NCI-H1930 (cell line): ENCODE results near the gene GPR179.
"Not testable (repeated sequence)": the region's sequence is repeated elsewhere in the genome, so short reads cannot be mapped to it uniquely, and the experiment has no call there.

Experiments used
- DNase-seq, 2 experiments: peaks; one replicate each; lab custom pipeline; 2025; lab: John Stamatoyannopoulos, UW

GPR179 gene

DNA sequence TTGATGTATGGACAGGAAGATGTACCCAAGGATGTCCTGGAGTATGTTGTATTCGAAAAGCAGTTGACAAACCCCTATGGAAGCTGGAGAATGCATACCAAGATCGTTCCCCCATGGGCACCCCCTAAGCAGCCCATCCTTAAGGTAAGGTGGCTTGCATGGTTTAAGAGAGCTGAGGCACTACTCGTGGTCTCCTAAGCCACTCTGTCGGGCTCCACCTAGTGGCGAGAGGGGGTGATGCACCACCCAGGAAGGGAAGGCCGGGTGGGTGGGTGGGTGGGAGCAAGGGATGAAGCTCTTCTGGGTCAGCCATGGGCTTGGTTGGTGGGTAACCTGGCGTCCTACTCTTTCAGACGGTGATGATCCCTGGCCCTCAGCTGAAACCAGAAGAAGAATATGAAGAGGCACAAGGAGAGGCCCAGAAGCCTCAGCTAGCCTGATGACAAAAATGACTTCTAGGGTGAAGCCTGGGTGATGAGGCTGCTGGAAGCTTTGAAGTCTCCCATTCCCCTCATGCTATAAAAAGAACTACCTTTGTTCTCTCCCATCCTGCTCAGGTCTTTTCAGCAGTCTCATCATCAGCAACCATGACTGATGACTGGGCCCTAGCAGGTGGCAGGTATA is 21.5 kb downstream of the GPR179 start:
- peak in 1 of 2 experiments; percentile 46 for DNase-seq

DNA sequence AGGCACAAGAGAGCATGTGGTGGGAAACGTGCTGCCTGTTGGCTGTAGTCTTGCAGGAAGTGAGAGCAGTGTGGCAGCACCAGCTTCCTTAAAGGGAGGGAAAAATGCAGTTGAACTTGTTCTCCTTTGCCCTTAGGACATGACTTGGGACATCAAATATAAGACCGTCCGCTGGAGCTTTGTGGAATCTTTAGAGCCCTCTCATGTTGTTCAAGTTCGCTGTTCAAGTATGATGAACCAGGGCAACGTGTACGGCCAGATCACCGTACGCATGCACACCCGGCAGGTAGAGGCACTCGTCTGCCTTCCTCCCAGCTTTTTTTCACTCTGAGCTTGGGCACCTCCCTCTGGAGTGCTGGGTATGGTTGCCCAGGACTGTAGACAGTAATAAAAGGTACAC is 23.3 kb downstream of the GPR179 start:
- DNase-seq: no peak

DNA sequence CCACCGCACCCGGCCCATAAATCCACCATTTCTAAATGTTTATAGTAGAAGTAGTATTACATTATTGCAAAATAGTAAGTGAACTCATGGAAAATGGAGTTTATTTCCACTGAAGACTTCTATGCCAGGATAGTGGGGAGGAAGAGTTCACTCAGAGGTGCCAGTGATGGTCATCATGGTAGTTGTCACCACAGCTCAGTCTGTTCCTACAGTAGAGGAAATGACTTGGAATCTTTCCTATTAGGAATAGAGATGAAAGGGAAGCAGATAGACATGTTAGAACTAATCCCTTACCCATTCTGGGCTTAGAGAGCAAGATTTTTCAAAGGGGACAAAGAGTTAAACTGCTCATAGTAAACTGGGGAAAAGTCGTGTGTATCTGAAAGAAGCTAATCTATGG is 26.7 kb downstream of the GPR179 start:
- DNase-seq: no peak

- DNase-seq: no peak
These were observed 28.3 kb downstream of the GPR179 start for GRCh38 chr17:38315497-38315896.

GRCh38 chr17:38296834-38297517 is 46.8 kb downstream of the GPR179 start, which contains the start of gene MRPL45:
Gene MRPL45, plus strand, starts transcription at chr17:38297168. Its CDS starts 16 bp downstream, at chr17:38297184.
- peak; percentile 93 to 94 for DNase-seq

DNA sequence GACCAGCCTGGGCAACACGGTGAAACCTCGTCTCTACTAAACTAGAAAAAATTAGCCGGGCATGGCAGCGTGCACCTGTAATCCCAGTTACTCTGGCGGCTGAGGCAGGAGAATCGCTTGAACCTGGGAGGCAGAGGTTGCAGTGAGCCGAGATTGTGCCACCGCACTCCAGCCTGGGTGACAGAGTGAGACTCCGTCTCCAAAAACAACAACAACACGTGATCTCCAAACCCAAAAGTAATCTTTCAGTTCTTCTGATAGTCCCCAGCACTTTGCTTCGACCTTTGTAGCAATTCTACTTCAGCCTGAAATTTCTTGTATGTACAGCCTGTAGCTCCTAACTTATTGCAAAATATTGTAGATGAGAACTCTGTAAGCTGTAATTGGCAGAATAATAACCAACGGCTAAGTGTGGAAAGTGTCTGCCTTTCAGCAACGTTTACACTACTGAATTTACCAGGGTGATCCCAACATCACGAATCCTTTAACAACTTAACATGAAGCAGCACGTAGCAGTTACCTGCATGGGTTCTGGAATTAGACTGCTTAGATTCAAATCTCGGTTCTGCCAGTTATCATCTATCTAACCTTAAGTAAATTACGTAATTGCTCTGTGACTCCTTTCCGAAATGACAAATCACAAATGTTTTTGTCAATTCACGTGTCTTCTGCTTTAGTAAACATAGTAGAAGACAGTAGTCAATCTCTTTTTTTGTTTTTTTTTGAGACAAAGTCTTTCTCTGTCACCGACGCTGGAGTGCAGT is 48.0 kb downstream of the GPR179 start:
- not testable (repeated sequence) for DNase-seq

DNA sequence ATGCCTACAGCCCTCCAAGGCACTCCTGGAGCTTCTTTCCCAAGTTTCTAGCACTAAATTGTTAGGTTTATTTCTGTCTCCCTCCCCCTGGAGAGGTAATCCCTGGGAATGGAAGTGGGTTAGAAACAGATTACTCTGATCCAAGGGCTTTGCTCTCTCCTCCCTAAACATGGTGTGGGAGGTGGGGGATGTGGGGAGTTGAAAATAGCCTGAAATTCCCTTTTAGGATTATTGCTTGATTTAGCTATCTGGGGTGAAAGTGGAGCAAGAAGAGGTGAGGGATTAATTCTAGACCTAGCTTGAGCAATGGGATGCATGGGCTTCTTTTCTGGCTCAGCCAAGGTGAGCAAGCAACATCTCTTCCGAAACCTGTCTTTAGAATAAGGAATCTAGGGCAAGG is 54.0 kb downstream of the GPR179 start:
- DNase-seq: not testable (repeated sequence)

GRCh38 chr17:38288217-38288827 is 55.4 kb downstream of the GPR179 start:
- DNase-seq: not testable (repeated sequence)

- not testable (repeated sequence) for DNase-seq
These were observed 57.2 kb downstream of the GPR179 start for GRCh38 chr17:38286501-38287091.

GRCh38 chr17:38285994-38286393 is 57.8 kb downstream of the GPR179 start:
- DNase-seq: not testable (repeated sequence)
